Measurements from ENCODE around the gene PIEZO2.

The PIEZO2 gene

DNA sequence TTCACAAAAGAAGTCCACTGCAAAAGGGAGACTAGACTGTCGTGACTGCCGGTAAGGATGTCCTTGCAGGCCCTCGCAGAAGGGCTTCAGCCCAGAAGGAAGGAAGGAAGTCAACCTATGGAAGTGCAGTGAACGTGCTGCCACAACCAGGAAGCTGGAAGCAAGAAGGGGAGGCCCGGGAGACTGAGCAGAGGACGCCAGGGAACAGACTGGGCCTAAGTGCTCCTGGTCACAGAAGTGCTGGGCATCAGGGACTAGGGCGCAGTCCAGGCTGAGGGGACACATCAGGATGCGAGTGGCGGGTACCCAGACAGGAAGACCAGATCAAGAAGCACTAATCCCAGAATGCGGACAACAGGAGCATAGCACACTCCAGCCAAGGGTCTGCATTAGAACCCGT, 78.8 kb downstream of the PIEZO2 start:
- no peak for TF ChIP-seq CTCF (conservative IDR thresholded peaks at IDR 0.05; ENCODE audit: low read length)
- DNase-seq (ENCODE audit: low read depth), result no peak

GRCh38 chr18:11066038-11066437, 83.3 kb downstream of the PIEZO2 start:
- H3K4me3 ChIP-seq (ENCODE audit: low read length), result no peak overlapping the region
- TF ChIP-seq CTCF (conservative IDR thresholded peaks at IDR 0.05; ENCODE audit: low read length), result no peak
- DNase-seq (ENCODE audit: low read depth), result no peak

More for the DNA sequence above, 78.8 kb downstream of the PIEZO2 start:
- H3K4me3 ChIP-seq (ENCODE audit: low read length), result no peak overlapping the region

- no peak for TF ChIP-seq CTCF (conservative IDR thresholded peaks at IDR 0.05; ENCODE audit: low read length)
Observed at GRCh38 chr18:11064727-11065460, 84.5 kb downstream of the PIEZO2 start.

DNA sequence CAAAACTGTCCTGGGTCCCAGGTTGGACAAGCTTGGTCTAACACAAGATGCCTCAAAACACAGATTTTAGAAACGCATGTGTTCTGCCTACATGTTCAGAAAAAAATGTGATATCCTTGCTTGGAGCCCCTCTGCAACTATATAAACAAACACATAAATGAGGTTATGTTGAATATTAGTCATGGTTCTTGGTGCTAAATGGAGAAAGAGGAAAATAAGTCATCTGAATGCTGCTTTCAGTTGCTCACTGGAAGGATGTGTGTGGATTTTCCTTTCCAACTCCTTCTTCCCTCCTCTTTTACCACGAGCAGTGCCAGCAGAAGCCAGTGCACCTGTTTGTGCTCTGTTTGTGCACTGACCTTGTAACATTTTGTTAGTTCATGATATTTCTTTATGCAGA, 85.3 kb downstream of the PIEZO2 start:
- DNase-seq (ENCODE audit: low read depth), result no peak
- TF ChIP-seq CTCF (conservative IDR thresholded peaks at IDR 0.05; ENCODE audit: low read length), result no peak
- no peak overlapping the region for H3K4me3 ChIP-seq (ENCODE audit: low read length)

More at GRCh38 chr18:11064727-11065460, 84.5 kb downstream of the PIEZO2 start:
- H3K4me3 ChIP-seq (ENCODE audit: low read length), result no peak overlapping the region
- no peak for DNase-seq (ENCODE audit: low read depth)

DNA sequence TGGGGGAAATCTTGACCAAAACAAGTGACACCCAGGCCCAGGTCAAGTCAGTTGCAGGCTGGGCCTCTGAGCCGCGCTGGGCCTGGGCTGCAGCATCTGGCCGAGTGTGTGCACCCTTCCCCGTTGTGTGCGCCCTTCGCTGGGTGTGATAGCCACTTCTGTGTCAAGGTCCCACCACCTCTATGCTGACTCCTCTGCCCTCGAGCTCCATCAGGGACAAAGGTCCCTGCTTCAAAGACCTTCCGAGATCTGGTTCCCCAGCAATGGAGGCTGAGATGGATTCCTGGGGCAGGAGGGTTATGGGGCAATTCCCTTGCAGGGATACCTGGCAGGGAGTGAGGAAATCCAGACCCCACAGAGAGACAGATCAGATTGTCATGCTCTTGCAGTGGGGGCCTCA, 93.6 kb downstream of the PIEZO2 start:
- TF ChIP-seq CTCF (conservative IDR thresholded peaks at IDR 0.05; ENCODE audit: low read length), result no peak
- no peak overlapping the region for H3K4me3 ChIP-seq (ENCODE audit: low read length)
- no peak for DNase-seq (ENCODE audit: low read depth)

- TF ChIP-seq CTCF (conservative IDR thresholded peaks at IDR 0.05; ENCODE audit: low read length), result no peak
- H3K4me3 ChIP-seq (ENCODE audit: low read length), result no peak overlapping the region
- no peak for DNase-seq (ENCODE audit: low read depth)
Observed at GRCh38 chr18:11054497-11054896, 94.9 kb downstream of the PIEZO2 start.

DNA sequence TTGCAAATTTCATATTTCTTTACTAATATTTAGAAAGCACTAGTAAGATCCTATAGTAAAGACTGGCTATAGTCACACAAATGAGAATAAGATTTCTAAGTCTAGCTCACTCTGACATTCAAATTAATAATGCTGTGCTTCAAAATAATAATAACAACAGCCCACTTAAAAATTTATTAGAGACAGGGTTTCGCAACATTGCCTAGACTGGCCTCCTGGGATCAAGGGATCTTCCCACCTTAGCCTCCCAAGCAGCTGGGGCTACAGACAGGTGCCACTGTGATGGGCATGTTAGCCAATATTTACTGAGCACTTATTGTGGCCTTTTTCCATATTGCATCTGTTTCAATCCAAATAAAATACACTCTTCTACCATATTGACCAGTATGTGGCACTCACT, 96.1 kb downstream of the PIEZO2 start:
- TF ChIP-seq CTCF (conservative IDR thresholded peaks at IDR 0.05; ENCODE audit: low read length), result no peak
- no peak for DNase-seq (ENCODE audit: low read depth)
- no peak overlapping the region for H3K4me3 ChIP-seq (ENCODE audit: low read length)

Measured in AG10803 (cell line).